ENCODE data around the gene KLHL7. TPM values are rescaled to one million over a fixed set of nuclear protein-coding genes. Genes with fewer than 3 reads are reported as not detected.
"Not testable (repeated sequence)": the region's sequence is repeated elsewhere in the genome, so short reads cannot be mapped to it uniquely, and the experiment has no call there.

The KLHL7 gene
- total RNA-seq, 1 donor from 2014 or later = 53.2 TPM

DNA sequence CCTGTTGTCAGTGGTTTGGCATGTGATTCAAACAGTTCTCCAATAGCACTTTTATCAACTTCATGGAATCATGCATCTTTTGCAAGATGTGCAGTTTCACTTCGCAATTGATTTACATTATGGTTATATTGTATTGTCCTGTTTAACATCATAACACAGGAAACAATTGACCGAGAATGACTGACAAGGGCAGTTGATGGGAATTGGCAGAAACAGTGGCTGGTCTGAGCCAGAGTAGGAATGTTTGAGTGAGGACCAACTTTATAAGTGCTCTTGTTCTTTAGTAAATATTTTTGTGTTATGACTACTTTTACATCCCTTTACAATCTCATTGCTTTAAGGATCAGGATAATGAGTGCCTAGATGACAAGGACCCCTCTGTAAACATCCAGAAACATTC lies 2.2 kb downstream of the KLHL7 start:
- peak; percentile 59 for DNase-seq (ENCODE audit: low read depth)

DNA sequence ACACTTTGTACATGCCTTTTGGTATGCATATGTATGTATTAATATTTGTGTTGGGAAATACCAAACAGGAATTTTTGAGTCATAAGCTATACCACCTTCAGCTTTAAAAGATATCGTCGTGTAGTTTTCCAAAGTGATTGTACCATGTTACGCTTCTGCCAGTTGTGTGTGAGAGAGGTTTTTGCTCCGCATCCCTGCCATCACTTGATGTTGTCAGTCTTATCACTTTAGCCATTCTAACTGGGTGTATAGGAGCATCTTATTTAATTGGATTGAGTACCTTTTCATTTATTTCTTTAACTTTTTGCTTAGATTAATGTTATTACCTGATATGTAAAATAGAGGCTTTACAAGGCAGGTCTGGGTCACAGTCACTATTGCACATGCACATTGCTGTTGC lies 3.4 kb downstream of the KLHL7 start:
- no peak for DNase-seq (ENCODE audit: low read depth)

DNA sequence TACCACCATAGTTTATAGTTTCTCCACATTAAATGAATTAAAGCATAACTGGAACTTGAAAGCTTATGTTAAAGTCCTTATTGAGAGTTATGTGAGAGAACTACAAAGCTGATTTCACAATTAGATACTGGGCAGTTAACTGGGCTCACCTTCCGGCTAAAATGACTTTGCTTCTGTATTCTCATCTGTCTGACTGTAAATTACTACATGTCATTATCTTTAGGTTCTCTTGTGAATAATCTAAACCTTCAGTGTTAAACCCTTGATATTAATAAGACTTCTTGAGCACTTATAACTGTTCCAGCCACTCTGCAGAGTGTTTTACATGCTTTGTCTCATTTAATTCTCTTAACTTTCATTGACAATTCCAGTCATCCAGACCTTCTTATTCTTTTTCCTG lies 3.9 kb downstream of the KLHL7 start:
- DNase-seq (ENCODE audit: low read depth) = no peak

DNA sequence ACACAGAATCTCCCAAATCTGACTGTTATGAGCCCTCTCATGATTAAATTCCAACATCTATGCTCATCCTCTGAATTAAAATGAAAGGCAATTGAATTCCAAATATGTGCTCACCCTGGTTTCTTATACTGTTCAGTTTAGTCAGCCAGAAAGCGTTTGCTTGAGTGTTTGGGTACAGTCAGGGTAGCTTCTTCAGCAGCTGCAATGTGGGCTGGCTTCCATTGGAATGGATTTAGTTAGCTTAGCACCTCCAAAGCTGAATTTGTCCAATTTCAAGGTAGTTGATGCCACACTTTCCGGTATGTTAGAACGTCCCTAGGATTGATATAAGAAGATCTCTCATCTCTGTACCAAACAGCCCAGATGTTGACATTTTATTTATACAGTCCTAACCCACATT lies 9.3 kb downstream of the KLHL7 start:
- peak; percentile 53 for DNase-seq (ENCODE audit: low read depth)

DNA sequence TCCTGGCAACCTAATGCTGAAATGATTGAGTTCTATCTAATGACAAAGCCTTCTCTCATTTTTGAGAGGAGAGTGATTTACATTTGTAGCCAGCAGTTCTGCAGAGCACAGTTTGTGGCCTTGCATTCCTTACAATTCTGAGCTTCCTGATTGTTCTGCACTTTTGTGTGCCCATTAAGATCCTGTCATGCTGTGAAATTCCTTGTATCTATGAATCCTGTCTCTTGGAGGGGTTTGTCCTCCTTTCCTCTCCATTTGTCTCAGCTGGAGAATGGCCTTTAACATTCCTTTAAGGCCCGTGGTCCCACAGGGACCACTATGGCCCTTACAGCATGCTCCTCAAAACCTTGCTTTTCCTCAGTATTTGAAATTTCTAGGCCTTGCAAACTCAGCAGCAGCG lies 10.4 kb downstream of the KLHL7 start:
- DNase-seq (ENCODE audit: low read depth) = no peak

DNA sequence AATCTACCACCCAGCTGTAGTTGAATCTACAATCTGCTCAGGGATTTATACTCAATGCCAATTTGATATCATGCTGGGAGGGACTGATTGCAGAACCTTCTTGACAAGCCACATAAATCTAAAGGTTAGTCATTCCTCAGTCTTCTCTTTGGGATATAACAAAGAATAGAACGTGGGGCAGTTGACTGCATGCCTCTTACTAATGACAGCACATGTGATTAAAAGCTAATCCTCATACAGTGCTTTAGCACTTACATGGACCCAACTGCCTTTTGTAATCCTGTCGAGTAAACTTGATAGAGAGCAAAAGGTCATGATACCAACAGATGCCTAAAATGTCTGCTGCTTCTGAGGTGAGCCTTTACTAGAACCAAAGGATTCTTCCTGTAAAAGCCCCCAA lies 12.3 kb downstream of the KLHL7 start:
- no peak for DNase-seq (ENCODE audit: low read depth)

DNA sequence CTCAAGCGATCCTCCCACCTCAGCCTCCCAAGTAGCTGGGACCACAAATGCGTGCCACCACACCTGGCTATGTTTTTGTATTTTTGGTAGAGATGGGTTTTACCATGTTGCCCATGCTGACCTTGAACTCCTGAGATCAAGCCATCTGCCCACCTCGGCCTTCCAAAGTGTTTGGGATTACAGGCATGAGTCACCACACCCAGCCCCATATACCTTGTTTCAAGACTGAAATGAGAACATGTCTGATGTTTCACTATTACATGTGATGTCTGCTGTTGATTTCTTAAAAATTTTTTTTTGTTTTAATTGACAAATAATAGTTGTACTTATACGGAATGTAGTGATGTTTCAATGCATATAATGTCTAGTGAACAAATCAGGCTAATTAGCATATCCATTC lies 14.5 kb downstream of the KLHL7 start:
- no peak for DNase-seq (ENCODE audit: low read depth)

DNA sequence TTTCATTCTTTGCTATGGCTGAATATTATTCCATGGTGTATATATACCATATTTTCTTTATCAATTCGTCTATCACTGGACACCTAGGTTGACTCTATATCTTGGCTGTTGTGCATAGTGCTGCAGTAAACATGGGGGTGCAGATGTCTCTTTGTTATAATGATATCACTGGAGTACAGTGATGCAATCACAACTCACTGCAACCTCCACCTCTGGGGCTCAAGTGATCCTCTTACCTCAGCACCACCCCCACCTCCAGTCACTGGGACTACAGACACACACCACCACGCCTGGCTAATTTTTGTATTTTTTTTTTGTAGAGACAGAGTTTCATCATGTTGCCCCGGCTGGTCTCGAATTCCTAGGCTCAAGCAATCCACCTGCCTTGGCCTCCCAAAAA lies 15.6 kb downstream of the KLHL7 start:
- DNase-seq (ENCODE audit: low read depth) = no peak

DNA sequence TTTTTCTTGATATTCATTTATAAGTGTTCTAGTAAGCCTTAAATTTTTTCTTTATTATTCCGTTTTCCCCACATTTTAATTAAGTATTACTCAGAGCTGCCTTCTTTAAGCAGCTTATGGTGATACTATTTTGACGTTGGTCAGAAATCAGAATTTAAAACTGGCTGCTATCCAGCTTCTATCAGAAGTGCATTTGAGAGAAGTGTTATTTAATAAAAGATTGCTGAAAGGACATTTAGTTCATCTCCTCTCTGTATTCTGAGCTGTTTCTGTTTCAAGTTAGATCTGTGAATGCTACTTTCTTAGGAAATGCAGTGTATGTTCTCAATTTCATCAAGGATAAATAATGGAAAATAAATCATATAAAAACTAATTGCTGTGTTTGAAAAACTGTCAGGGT lies 17.4 kb downstream of the KLHL7 start:
- DNase-seq (ENCODE audit: low read depth) = no peak

DNA sequence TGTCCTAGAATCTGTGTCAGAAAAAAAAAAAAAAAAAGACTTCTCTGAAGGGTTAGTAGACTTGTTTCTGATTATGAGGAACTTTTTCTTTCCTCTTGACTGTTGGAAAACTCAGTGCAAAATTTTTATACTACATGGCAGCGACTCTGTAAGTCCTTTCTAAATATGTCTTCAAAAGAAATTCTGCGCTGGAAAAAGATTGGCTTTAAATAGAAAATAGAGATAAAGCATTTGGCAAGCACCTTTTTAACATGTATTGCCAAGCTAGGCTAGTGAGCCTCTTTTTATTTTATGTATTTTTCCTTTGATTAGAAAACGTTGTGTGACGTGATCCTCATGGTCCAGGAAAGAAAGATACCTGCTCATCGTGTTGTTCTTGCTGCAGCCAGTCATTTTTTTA lies 17.9 kb downstream of the KLHL7 start:
- DNase-seq (ENCODE audit: low read depth) = no peak

DNA sequence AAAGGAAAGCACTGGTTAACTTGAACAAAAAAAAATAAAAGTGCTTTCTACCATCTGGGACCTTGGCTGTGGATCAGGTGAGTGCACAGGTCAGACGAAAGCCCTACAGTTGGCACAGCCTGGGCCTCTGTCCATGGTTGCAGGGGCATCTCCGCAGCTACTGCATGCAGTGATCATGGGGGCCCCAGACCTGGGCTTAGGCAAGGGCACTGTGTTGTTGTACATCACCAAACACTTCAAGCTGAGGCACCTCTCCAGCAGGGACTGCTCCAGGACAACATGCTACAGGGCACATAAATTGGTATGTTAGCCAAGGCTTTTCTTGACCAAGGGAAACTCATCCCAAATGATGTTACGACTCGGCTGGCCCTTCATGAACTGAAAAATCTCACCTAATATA lies 23.5 kb downstream of the KLHL7 start:
- no peak for DNase-seq (ENCODE audit: low read depth)

DNA sequence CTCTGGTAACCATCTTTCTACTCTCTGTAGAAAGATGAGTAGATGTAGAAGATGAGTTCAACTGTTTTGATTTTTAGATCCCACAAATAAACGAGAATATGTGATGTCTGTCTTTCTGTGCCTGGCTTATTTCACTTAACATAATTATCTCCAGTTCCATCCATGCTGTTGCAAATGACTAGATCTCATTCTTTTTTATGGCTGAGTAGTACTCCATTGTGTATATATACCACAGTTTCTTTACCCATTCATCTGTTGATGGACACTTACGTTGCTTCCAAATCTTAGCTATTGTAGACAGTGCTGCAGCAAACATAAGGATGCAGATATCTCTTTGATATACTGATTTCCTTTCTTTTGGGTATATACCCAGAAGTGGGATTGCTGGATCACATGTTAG lies 26.2 kb downstream of the KLHL7 start:
- not testable (repeated sequence) for DNase-seq (ENCODE audit: low read depth)

DNA sequence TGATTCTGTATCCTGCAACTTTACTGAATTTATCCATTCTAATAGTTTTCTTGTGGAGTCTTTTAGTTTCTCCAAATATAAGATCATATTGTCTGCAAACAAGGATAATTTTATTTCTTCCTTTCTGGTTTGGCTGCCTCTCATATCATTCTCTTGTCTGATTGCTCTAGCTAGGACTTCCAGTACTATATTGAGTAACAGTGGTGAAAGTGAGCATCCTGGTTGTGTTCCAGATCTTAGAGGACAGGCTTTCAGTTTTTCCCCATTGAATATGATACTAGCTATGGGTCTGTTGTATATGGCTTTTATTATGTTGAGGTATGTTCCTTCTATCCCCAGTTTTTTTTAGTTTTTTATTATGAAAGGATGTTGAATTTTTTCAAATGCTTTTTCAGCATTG lies 28.2 kb downstream of the KLHL7 start:
- no peak for DNase-seq (ENCODE audit: low read depth)

DNA sequence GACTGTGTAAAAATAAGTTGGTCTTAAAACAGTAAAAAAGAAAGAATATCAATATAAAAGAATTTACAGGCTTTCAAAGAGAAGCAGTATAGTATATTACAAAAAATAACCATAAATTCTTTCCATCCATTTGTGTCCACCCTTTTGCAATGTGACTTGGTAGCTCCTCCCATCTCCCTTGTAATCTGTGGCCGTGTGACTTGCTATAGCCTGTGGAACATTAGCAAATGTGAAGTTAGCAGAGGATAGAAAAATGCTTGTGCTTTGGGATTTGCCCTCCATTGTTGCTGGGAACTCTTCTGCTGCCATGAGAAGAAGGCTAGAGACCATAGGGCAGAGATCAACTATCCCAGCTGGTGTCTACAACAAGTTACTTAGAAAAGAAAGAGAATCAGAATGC lies 30.2 kb downstream of the KLHL7 start:
- DNase-seq (ENCODE audit: low read depth) = no peak

DNA sequence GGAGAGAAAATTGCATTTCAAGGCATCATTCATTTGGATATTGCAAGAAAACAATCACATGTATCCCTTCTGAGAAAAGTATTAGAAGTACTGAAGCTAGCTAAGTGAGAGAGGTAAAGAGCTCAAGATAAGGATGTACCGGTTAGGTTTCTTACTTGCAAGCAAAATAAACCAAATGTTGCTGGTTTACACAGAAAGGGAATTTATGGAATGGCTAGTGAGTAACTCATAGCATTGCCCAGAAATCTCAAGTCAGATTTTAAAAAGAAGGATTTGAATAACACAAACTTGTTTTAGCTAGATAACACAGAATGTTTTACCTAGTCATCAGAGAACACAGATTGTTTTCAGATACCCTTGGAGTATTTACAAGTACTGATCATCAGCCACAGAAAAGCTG lies 30.6 kb downstream of the KLHL7 start:
- DNase-seq (ENCODE audit: low read depth) = no peak

DNA sequence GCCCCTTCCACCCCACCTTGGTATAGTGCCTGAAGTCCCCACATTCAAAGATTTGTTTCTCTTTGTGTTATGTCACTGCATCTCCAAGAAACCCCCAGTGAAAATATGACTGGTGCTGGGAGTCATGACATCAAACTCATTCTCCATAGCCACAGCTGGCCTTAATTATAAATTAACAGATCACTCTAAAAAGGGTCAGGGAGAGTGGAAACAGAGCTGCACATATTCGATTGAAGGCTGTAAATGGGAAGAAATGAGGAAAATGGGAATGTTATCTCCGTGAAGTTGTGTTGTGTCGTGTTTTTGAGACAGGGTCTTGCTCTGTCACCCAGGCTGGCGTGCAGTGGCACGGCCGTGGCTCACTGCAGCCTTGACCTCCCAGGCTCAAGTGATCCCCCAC lies 52.1 kb downstream of the KLHL7 start:
- DNase-seq (ENCODE audit: low read depth) = no peak

DNA sequence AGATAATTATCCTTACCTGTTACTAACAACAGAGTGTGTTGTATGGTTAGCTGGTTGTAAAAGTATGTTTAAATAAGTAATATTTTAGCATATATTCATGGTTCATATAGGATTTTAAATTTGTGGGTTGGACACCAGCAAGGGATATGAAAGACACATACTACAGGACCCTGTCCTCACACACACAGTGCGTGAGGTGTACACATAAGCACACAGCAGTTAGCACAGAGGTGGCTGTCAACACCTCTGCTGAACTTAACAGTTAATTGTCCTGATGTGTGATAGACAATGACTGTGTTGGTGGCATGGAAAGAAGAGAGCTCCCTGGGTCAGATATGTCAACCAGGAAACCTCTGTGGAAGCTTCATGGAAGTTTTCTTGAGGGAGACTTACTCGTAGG lies 53.0 kb downstream of the KLHL7 start:
- DNase-seq (ENCODE audit: low read depth) = no peak

DNA sequence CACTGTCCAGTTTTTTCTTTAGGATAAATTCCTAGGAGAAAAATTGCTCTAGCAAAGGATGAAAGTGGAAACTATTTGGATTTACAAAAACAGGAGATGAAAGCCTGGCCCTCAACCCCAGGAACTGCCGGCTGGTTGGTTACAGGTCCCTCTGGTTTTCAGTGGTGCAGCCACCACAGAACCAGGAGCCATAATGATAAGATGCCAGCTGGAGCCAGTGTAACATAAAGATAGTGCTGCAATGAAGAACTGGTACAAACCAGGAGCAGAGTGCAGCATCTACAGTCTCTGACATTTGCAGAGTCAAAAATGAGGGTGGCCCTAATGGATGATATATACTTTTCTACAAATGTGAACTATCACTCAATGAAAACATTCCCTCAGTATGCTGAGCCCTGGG lies 55.9 kb downstream of the KLHL7 start:
- no peak for DNase-seq (ENCODE audit: low read depth)

DNA sequence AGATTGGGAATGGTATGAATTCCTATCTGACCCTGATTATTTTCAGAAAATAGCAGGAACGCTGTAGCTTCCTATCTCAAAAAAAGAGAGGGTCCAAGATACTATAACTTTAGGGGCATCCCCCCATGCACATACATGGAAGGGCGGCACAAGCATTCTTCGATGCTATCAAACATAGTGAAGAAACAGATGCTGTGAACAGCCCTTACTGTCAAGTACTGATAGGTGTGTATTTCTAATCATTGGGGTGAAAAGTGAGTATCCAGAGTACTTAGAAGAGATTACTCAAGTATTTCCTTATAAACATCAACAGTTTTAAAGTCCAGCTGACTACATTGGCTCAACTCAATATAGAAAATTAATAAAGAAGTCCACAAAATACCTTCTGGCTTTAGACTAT lies 59.3 kb downstream of the KLHL7 start:
- DNase-seq (ENCODE audit: low read depth) = no peak

DNA sequence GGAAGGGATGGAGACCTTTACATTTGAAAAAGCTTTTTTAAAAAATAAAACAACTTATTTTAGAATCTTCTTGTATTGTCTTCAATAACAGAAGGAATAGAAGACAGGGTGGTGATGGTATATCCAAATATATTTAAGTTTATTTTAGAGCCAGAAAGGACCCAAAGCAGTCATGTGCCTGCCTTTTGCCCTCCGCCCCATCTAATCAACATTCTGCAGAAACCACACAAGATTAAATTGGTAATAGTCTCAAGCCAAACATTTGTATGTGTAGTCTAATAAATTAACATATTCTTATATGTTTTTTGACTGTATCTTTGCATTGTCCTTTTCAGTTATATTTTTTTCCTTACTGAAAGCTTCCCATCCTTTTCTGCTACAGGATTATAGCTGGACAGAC lies 59.7 kb downstream of the KLHL7 start:
- DNase-seq (ENCODE audit: low read depth) = no peak

DNA sequence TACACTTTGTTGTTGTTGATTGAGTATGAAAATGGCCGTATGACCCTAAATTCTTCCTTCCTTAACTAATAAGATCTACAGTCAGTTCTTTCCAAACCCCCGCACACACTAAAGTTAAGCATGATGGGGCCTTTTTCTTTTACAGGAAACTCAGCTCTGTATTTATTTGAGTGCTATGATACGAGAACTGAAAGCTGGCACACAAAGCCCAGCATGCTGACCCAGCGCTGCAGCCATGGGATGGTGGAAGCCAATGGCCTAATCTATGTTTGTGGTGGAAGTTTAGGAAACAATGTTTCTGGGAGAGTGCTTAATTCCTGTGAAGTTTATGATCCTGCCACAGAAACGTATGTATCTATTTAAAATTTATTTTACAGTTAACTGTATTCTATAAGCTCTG lies 62.1 kb downstream of the KLHL7 start:
- DNase-seq (ENCODE audit: low read depth) = no peak

DNA sequence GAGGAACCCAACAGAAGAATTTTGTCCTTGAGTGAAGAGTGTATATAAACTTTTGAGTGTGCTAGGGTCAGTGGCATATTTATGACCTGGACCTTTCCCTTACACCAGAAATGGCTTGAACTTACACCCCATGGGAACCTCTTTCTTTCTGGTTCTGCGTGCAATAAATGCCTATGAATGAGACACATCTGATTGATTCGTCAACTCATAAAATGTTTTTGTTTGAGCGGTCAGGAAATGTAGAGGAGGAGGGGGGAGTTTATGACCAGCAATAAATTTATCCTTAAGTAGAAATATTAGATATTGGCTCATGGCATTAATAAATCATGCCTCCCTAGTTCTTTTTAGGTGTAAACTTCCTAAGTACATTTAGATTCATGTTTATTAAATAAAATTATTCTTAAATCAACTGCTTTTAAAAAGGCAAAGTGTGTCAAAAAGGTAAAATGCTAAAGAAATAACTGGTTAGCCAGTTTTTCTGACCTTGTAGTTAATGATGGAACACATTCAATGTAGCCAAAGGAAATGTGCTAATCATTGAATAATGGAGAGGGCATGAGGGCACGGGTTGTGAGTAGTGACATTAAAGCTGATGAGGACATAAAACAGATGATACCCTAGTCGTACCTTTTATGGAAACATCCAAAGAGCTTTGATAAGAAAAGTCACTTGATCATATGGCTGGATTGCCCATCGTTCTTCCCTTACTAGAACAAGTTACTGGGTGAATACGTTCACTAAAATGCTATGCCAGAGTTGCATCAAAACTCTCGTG lies 62.7 kb downstream of the KLHL7 start:
- DNase-seq (ENCODE audit: low read depth) = no peak

DNA sequence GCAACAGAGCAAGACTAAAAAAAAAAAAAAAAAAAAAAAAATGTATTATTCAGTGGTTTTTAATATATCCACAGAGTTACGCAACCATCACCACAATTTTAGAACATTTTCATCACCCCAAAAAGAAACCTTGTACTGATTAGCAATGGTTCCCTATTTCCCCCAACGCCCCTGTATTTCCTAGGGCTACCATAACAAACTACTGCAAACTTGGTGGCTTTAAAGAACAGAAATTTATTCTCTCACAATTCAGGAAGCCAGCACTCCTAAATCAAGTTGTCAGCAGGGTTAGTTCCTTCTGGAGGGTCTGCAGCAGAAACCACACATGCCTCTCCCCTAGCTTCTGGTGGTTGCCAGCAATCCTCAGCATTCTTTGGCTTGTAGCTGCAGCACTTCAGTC lies 70.4 kb downstream of the KLHL7 start:
- DNase-seq (ENCODE audit: low read depth) = no peak
